Measurements from ENCODE around the gene SLC9A6. TPM values are rescaled to one million over a fixed set of nuclear protein-coding genes. Genes with fewer than 3 reads are reported as not detected.

The SLC9A6 gene
- total and polyA plus RNA-seq, 2 donors (not counting 3 experiments of a cell fraction or from before 2014, with no cell fraction given): 8.1 to 15.5 TPM

DNA sequence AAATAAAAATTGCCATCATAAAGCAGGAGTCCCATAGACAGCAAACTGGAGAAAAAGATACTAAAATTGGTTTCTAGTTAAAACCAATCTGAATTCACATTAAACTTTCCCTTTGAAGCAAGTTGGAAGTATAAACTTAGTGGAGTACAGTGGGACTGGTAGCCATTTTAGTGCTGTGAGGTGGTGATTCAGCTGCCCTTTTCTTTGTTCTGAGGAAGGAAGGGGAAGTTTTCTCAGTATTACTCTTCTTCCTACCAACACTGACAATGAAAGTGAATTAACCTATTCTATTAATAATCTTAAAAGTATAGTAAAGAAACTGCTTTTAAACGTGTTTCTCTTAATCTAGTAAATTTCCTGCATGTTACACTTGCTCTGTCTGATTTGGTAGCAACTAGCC, 36.7 kb downstream of the SLC9A6 start:
- peaks cover 19% of the 10 kb centered on the region for H3K4me1 ChIP-seq (ENCODE audit: control insufficient read depth, extremely low read depth, insufficient read depth, low read length)
- POLR2A ChIA-PET: no interaction called here
- intact Hi-C loops (cut with micrococcal nuclease): loop anchor here (10.0 kb wide), 1 partner anchor 473 kb away; the partner anchor contains the start of gene HTATSF1
- H3K79me2 ChIP-seq (ENCODE audit: control insufficient read depth, insufficient read depth, low read length): no peaks in the 10 kb centered on the region
- H3K4me3 ChIP-seq (replicated peaks in 1 of 3; ENCODE audit: insufficient read depth in 1 of 3, low read depth in 1 of 3, low read length in 3 of 3): peak overlapping the region in 1 of 3 experiments; percentile 28
- CTCF ChIA-PET: interaction anchor here (1.1 to 1.7 kb wide), 2 partner anchors 141 to 247 kb away, joined by 3 to 6 read pairs; no protein-coding TSS in a partner anchor
- DNase-seq (ENCODE audit: low read depth, low spot score) (peak; percentile 67), FAIRE-seq (peak; percentile 90)
- no peaks in the 10 kb centered on the region for H3K9me3 ChIP-seq (replicated peaks; ENCODE audit: control insufficient read depth, insufficient read depth, low read length)
- no peaks in the 10 kb centered on the region for H3K9me1 ChIP-seq (replicated peaks; ENCODE audit: control insufficient read depth, extremely low read depth, insufficient read depth, low read length)
- H4K20me1 ChIP-seq (replicated peaks; ENCODE audit: control insufficient read depth, extremely low read depth, insufficient read depth, low read length): no peaks in the 10 kb centered on the region
- H3K27ac ChIP-seq (ENCODE audit: insufficient read depth, low read depth, low read length): peak overlapping the region; percentile 87
- no TSS peak for BruUV-seq (replicated peaks)
- peak overlapping the region; percentile 64 for H3K4me2 ChIP-seq (ENCODE audit: insufficient read depth, low read length)
- peak overlapping the region; percentile 61 for H3K9ac ChIP-seq (replicated peaks; ENCODE audit: extremely low read depth, insufficient read depth, low read length)
- dilution Hi-C loops (cut with MboI; ENCODE audit: extremely low pct_ligation_motif_present, low sequenced_read_pairs): no loop called here
- no peaks in the 10 kb centered on the region for H3K27me3 ChIP-seq (ENCODE audit: control insufficient read depth in 2 of 2, insufficient read depth in 2 of 2, low read length in 2 of 2)
- peak overlapping the region; percentile 62 for H2AFZ ChIP-seq (ENCODE audit: low read depth, low read length)
- TF ChIP-seq JUN (IDR thresholded peaks at IDR 0.05; ENCODE audit: borderline replicate concordance, insufficient read depth, insufficient read length, low read depth): peak; percentile 46
- peak; percentile 65 for TF ChIP-seq FOS (IDR thresholded peaks at IDR 0.05; ENCODE audit: borderline replicate concordance, insufficient read depth, low read length)
- no peak for TF ChIP-seq MAX (IDR thresholded peaks at IDR 0.05; ENCODE audit: insufficient read depth, insufficient read length)
- H3K36me3 ChIP-seq (ENCODE audit: control insufficient read depth in 2 of 2, extremely low read depth in 1 of 2, insufficient read depth in 2 of 2, low read length in 2 of 2): no peaks in the 10 kb centered on the region

GRCh38 chrX:136025091-136025490, 39.9 kb downstream of the SLC9A6 start:
- H3K4me2 ChIP-seq (ENCODE audit: insufficient read depth, low read length): no peak overlapping the region
- no peak overlapping the region for H3K4me3 ChIP-seq (replicated peaks in 1 of 3; ENCODE audit: insufficient read depth in 1 of 3, low read depth in 1 of 3, low read length in 3 of 3)
- H4K20me1 ChIP-seq (replicated peaks; ENCODE audit: control insufficient read depth, extremely low read depth, insufficient read depth, low read length): no peaks in the 10 kb centered on the region
- no peaks in the 10 kb centered on the region for H3K27me3 ChIP-seq (ENCODE audit: control insufficient read depth in 2 of 2, insufficient read depth in 2 of 2, low read length in 2 of 2)
- no peaks in the 10 kb centered on the region for H3K79me2 ChIP-seq (ENCODE audit: control insufficient read depth, insufficient read depth, low read length)
- FAIRE-seq: no peak
- DNase-seq (ENCODE audit: low read depth, low spot score): no peak
- peaks cover 21% of the 10 kb centered on the region for H3K4me1 ChIP-seq (ENCODE audit: control insufficient read depth, extremely low read depth, insufficient read depth, low read length)
- dilution Hi-C loops (cut with MboI; ENCODE audit: extremely low pct_ligation_motif_present, low sequenced_read_pairs) (no loop called here), intact Hi-C loops (cut with micrococcal nuclease) (loop anchor here (10.0 kb wide), 1 partner anchor 470 kb away; the partner anchor contains the start of gene HTATSF1)
- H3K27ac ChIP-seq (ENCODE audit: insufficient read depth, low read depth, low read length): no peak overlapping the region
- no TSS peak for BruUV-seq (replicated peaks)
- POLR2A ChIA-PET: no interaction called here
- no peaks in the 10 kb centered on the region for H3K9me1 ChIP-seq (replicated peaks; ENCODE audit: control insufficient read depth, extremely low read depth, insufficient read depth, low read length)
- H3K9me3 ChIP-seq (replicated peaks; ENCODE audit: control insufficient read depth, insufficient read depth, low read length): no peaks in the 10 kb centered on the region
- no peak overlapping the region for H2AFZ ChIP-seq (ENCODE audit: low read depth, low read length)
- H3K9ac ChIP-seq (replicated peaks; ENCODE audit: extremely low read depth, insufficient read depth, low read length): no peak overlapping the region
- CTCF ChIA-PET: interaction anchor here (0.9 to 7.0 kb wide), 2 partner anchors 137 to 184 kb away, joined by 3 to 269 read pairs; no protein-coding TSS in a partner anchor
- no peaks in the 10 kb centered on the region for H3K36me3 ChIP-seq (ENCODE audit: control insufficient read depth in 2 of 2, extremely low read depth in 1 of 2, insufficient read depth in 2 of 2, low read length in 2 of 2)
- TF ChIP-seq MAX (IDR thresholded peaks at IDR 0.05; ENCODE audit: insufficient read depth, insufficient read length): no peak
- TF ChIP-seq POLR2AphosphoS5 (IDR thresholded peaks at IDR 0.05; ENCODE audit: insufficient read depth, low read depth, low read length): no peak
- TF ChIP-seq GATA2 (IDR thresholded peaks at IDR 0.05; ENCODE audit: insufficient read depth, insufficient read length, low read depth, low read length): no peak

All from endothelial cell of umbilical vein (primary cell).